Prostate gland (tissue), 2 donors: ENCODE measurements around the gene S100A16.

Experiments
- POLR2A ChIP-seq: fragments of 450-650 bp; IDR thresholded peaks from one replicate; pipeline ENCODE4 v1.6.1; 2016; ENCODE audit warnings: antibody characterized with exemption, mild to moderate bottlenecking
- POLR2AphosphoS5 ChIP-seq: sonication (generic); formaldehyde crosslinking; IDR thresholded peaks from one replicate; pipeline ENCODE4 v1.6.1; 2017; ENCODE audit warnings: antibody characterized with exemption
- TF ChIP-seq, protein P1 (sequence below), 4 experiments: fragments of 200-600 bp in 2 of 4; fragments of 450-650 bp in 2 of 4; sonication (generic) in 2 of 4; IDR thresholded peaks; 1 replicate in 3 of 4; 2 replicates in 1 of 4; pipeline ENCODE4 v1.5.1; 2016 to 2019; ENCODE audit warnings: antibody characterized with exemption in 4 of 4, mild to moderate bottlenecking in 2 of 4, moderate library complexity in 2 of 4

DNA sequence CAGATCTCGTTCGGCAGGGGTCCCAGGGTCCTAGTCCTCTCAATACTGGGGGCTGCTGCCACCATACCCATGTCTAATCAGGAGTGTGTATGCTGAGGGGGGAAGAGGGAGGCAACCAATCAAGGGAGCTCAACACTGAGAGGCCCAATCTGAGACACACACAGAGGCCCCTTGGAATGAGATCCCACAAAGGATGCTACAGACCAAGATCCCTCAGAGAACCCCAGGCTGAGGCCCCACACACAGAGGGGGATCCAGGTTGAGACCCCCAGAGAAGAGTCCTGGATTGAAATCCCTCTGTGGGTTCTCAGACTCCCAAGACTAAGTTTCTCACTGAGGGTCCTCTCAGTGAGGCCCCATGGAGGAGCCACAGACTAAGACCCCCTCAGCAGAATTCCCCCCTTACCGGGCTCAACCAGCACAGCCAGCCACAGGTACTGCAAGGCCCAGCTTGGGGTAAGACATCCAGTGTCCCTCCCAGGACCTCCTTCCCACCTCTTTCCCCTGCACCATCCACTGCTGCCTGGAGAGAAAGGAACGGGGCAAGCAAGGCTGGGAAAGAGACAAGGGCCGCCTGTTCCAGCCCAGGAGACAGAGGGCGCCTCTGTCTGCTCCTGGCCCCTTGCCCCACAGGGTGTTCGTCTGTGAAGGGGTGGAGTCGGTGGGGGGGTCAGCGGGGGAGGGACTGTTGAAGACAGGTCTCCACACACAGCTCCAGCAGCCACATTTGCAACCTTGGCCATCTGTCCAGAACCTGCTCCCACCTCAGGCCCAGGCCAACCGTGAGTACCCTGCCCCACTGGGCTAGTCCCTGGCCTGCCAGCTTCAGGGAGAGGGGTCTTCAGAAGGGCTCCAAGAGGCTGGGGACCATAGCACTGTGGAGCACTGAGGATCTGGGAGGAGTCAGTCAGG lies 15.0 kb upstream of the S100A16 start, which contains the start of gene S100A1:
- TF ChIP-seq, protein P1, sequence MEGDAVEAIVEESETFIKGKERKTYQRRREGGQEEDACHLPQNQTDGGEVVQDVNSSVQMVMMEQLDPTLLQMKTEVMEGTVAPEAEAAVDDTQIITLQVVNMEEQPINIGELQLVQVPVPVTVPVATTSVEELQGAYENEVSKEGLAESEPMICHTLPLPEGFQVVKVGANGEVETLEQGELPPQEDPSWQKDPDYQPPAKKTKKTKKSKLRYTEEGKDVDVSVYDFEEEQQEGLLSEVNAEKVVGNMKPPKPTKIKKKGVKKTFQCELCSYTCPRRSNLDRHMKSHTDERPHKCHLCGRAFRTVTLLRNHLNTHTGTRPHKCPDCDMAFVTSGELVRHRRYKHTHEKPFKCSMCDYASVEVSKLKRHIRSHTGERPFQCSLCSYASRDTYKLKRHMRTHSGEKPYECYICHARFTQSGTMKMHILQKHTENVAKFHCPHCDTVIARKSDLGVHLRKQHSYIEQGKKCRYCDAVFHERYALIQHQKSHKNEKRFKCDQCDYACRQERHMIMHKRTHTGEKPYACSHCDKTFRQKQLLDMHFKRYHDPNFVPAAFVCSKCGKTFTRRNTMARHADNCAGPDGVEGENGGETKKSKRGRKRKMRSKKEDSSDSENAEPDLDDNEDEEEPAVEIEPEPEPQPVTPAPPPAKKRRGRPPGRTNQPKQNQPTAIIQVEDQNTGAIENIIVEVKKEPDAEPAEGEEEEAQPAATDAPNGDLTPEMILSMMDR (IDR thresholded peaks at IDR 0.05), result peak in 1 of 4 experiments; percentile 1
- no peak for TF ChIP-seq POLR2A
- TF ChIP-seq POLR2AphosphoS5, result no peak
